ENCODE results near the gene CEP83.
A peak's percentile ranks its signal among the peaks of the same experiment; 100 is the strongest.

Gene CEP83

DNA sequence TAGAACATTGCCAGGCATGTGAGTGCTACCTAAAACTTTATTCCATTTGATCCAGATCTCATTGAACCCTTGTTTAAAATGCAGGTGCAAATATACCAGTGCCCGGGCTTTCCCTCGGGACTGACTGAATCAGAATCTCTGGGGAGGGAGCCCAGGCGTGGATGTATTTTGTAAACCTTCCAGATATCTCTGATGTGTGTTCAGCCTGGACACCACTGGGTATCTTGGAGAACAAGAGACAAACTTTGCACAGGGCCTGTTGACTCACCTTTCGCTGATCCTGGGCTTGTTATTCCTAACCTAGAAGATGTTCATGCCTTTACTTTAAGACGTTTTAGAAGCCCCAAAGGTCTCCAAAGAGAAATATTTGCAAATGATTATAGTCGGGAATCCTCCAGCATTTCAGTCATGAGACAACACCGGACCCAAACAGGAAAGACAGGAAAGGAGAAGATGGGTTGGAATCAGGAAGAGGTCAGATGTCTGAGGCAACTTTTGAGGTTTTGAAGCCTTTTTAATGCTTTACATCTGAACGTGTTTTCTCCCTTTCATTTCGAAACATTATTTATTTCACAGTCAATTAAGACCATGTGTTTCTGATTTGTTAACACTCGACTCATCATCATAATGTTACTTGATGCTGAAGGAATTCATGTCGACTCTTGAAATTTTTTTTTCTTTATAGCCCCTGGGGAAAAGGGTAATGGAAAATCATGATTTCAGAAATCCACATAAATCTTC, 192.7 kb downstream of the CEP83 start:
- no peak for DNase-seq (ENCODE audit: low spot score)

- DNase-seq (ENCODE audit: low spot score): no peak
These were observed 193.5 kb downstream of the CEP83 start for GRCh38 chr12:94265966-94266745.

DNA sequence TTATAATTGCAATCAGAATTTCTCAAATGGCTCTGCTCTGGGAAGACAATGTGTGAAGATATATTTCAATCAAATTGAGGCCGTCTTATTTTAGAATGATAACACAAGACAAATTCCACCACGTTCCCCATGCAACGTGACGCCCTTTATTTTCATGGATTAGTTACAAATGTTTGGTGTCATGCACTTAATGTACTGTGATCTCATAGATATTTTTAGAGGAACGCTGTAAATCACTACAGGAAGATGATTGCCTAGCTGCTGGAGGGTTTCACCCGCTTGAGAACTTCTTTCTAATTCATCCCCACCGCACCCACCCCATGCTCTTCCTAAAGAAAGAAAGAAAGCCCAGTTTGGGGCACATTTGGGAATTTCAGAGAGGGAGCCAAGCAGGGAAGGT, 194.1 kb downstream of the CEP83 start:
- DNase-seq (ENCODE audit: low spot score): no peak

GRCh38 chr12:94264736-94265485, 194.8 kb downstream of the CEP83 start:
- no peak for DNase-seq (ENCODE audit: low spot score)

DNA sequence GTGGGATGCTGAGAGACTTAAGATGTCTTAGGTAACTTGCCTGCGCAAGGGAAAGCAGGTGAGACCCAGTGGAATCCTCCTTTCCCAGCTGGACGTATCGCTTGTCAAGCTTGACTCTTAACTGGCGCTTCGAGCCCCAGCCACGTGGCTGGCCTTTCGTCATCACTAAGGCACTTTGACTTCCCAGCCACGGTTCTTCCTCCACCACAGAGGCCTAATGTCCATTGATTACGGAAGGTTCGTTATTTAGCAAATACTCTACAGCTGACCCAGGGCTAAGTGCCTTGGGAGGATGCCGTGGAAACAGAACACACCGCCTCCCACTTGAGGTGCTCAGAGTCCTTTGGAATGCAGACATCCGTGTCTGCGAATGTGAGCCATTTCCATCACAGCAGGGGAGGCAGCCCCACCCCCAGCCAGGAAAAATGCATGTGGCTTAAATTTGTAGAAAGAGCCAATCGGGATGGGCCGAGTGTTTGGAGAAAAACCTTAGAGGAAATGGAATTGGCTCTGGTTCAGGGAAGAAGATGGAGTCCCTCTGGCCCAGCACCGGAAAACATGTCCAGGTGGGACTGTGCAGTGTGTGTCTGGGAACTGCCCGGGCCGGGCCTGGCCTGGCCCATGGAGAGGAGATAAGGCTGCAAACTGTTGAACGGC, 195.6 kb downstream of the CEP83 start:
- peak; percentile 59 for DNase-seq (ENCODE audit: low spot score)

GRCh38 chr12:94263011-94263811, 196.5 kb downstream of the CEP83 start:
- no peak for DNase-seq (ENCODE audit: low spot score)

DNA sequence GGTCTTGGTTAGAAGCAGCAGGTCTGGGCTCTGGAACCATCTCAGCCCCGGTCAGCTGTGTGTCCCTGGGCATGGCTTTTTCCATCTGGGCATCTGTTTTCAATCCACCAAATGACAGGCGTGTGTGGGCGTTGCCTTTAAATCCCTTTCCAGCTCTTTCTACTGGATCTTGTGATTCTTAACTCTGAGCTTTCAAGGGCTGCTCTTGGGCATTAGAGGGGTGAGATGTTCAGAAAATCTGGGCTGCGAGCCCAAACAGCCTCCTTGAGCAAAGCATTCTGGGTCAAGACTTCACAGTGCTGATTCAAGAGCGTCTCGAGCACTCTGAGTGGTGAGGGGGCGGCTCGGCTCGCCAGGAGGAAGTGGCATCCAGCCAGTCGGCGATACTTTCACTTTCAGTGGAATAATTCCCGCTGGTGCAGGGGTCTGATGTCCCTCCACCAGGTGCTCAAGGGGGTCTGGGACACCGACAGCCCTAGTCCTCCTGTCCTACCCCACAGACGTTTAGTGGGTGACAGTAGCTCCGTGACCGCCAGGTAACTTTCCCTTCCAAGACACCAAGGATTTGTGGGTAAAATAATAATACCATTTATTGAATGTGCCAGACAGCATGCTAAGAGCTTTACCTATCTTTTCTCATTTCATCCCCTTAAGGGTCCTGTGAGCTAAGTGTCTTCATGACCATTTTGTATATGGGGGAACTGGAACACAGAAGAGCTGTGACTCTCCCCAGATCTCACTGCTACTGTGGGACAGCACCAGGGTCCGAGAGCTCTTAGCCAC, 197.2 kb downstream of the CEP83 start:
- DNase-seq (ENCODE audit: low spot score): no peak

GRCh38 chr12:94261786-94262185, 197.9 kb downstream of the CEP83 start:
- DNase-seq (ENCODE audit: low spot score): no peak

GRCh38 chr12:94261119-94261518, 198.5 kb downstream of the CEP83 start:
- peak; percentile 59 for DNase-seq (ENCODE audit: low spot score)

GRCh38 chr12:94260717-94261116, 198.9 kb downstream of the CEP83 start:
- DNase-seq (ENCODE audit: low spot score): no peak

DNA sequence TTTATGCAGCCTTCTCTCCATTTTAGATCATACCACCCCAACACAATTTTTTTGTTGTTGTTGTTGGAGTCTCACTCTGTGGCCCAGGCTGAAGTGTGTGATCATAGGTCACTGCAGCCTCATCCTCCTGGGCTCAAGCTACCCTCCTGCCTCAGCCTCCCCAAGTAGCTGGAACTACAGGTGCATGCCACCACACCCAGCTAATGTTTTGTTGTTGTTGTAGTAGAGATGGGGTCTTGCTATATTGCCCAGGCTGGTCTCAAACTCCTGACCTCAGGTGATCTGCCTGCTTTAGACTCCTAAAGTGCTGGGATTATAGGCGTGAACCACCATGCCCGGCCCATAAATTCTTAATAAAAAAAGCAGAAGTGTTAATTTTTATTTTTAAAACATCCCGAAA, 199.7 kb downstream of the CEP83 start:
- no peak for DNase-seq (ENCODE audit: low spot score)

DNA sequence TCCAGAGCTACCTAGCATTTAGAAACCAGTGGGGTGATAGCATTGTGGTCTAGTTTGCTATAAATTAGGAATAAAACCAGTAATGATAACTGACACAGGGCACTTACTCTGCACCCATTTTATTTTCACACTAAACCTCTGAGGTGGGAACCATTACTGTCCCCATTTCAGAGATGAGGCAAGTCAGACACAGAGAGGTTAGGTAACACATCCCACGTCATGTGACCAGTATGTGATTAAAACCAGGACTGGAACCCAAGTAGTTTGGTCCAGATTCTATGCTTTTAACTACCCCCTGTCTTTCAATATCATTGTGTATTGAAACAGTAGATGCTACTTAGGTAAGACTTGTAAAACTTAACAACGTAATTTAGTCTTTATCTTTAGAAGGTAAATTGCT, 201.1 kb downstream of the CEP83 start:
- no peak for DNase-seq (ENCODE audit: low spot score)

Data from iPS-NIHi11 (cell line).